ENCODE data around the gene ZNF136.

ZNF136 gene

DNA sequence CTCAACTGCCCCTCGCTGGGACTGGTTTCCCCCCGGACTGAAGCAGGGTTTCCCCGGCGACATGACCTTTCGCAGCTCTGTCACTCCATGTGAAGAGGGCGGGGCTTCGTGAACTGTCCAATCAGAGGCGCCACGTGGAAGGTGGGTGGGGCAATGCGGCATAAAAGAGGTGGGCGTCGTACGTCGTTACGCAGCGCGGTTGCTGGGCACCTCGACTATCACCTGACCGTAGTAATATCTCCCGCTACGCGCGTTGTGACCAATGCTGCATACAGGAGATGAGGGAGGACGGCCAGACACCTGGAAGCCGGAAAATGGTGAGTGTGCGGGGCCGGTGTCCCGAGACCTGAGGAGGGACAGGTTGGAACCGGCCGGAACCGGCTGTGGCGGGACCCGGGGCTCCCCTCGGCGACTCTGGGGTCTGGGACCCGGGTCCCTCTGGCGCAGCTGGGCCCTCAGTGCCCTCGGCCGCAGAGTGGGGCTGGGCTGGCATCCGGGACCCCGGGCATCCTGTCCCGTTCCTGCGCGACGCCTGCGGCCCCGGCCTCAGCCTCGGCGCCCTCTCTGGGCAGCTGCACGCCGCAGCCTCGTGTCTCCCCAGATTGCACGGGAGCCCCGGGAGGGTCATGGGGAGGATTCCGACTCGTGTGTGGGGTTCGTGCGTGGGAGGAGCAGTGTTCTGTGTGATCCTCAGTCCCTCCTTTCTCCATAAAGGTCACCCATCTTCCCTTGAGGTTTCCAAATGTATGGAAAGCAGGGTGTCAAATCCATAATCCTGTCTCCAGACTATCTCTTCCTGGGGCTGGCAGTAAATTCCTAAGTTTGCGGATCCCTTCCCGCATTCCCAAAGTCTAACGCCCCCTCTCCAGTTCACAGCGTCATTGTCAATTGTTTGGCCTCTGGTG lies 32.2 kb downstream of the ZNF136 start:
- DNase-seq, result peak; percentile 22

DNA sequence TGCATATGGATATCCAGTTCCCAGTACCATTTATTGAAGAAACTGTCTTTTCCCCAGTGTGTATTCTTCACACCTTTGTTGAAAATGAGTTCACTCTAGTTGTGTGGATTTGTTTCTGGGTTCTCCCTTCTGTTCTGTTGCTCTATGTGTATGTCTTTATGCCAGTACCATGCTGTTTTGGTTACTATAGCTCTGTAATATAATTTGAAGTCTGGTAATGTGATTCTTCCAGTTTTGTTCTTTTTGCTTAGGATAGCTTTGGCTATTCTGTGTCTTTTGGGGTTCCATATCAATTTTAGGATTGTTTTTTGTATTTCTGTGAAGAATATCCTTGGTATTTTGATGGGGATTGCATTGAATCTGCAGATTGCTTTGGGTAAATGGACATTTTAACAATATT lies 35.2 kb downstream of the ZNF136 start:
- no peak for DNase-seq

DNA sequence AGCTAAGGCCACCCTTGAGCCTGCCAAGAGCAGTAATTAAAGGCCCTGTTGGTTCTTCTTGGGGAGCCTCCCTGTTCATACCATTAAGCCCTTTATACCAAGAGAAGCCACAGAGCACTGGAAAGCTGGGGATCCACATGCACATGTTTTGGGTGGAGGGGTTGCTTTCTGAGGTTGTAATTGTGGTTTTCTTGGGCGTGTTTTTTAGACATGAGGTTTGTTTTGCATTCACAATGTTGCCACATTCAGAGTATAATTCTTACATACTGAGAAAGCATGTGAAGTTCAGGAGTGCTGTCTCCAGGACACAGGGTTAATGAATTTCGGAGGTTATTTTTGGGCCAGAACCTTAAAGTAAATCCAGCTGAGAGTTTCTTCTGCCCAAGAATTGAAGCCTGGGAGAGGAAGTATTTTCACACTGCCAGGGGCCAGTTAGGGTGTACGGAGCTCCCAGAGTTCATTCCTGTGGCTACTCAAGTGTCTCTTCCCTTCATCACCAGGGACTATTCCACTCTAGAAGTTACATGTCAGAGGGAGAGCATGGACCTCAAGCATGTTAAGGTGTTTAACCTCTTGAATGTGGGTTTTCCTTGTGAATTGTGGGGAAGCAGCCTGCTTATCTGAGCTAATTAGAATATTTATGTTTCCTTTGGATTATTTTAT lies 37.0 kb downstream of the ZNF136 start:
- DNase-seq, result no peak

DNA sequence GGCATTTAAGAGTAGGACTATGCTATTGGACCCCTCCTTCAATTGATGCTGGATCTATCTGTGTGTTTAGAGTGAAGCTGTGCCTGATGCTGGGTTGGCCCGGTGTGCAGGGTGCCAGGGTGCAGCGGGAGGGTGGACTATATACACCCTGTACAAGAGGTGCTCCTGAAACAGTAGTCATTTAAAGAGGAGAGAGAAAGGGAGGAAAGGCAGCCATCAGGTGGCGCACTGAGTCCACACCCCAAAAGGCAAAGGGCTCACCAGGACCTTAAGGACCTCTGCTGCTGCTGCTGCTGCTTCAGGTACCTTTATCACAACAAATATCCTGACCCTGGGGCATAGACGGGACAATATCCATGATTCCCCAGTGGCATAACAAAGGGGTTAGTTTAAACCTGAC lies 39.4 kb downstream of the ZNF136 start:
- DNase-seq, result peak; percentile 12

DNA sequence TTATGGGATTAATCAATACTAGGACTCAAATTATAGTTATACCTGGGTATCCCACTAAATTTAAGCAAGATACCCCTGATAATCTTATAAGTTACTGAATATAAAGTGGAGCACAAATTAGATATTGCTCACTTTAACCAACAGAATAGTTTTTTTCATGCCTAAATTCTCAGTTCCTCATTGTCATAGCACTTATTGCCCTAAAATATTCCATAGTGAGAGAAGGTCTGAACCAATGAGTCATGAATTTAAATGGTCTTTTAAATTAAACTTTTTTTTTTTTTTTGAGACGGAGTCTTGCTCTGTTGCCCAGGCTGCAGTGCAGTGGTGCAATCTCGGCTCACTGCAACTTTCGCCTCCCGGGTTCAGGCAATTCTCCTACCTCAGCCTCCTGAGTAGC lies 42.4 kb downstream of the ZNF136 start:
- no peak for DNase-seq

DNA sequence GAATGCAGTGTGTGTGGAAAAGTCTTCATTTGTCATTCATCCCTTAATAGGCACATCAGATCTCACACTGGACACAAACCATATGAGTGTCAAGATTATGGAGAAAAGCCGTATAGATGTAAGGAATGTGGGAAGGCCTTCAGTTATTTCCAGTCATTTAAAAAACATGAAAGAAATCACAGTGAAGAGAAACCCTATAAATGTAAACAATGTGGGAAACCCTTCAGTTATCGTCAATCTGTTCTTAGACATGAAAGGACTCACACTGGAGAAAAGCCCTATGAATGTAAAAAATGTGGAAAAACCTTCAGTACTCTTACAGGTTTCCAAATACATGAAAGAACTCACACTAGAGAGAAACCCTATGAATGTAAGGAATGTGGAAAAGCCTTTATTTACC lies 45.3 kb downstream of the ZNF136 start:
- DNase-seq, result no peak

DNA sequence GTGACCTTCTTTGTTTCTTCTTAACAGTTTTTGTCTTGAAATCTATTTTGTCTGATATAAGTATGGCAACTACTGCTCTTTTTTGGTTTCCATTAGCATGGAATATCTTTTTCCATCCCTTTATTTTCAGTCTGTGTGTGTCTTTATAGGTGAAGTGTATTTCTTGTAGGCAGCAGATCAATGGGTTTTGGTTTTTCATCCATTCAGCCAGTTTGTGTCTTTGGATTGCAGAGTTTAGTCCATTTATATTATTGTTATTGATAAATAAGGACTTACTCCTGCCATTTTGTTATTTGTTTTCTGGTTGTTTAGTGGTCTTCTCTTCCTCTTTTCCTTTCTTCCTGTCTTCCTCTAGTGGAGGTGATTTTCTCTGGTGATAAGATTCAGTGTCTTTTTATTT lies 54.4 kb downstream of the ZNF136 start:
- no peak for DNase-seq

DNA sequence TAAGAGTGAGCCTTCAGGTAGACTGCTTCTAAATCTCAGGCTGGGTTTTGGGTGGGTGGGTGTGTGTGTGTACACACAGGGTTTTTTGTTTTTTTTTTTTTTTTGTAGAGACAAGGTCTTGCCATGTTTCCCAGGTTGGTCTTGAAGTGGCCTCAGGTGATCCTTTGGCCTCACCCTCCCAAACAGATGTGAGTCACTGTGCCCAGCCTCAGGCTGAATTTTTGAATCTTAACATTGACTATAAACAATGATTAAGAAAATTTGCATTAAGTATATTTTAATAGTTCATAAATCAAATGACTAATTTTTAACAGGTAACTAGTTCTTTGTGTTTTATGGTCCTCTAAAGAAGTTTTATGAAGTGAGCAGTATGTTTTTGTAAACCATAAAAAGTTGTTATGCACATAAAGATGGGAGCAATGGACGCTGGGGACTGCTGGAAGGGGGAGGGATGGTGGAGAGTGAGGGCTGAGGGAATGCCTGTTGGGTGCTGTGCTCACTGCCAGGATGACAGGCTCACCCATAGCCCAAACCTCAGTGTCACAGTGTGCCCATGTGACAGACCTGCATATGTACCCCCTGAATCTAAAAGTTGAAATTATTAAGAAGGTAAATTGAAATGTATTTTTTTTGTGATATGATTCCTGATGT lies 60.2 kb downstream of the ZNF136 start:
- DNase-seq, result no peak

DNA sequence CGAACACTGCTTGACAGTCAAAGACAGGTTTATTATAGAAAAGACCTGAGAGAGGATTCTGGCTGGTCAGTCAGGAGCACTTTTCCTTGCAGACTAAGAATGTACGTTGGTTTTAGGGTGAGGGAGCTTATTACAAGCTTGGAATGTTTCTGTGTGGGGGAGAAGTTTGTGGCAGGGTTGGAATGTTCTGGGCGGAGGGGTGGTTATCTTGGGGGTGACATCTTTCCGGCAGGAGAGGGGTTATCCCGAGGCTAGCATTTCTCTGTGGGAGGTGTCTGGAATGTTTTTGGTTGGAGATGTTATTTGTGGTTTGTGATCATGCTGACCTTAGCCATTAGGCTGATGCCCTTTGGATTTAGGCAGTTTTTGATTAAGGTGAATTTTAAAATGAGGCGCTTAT lies 61.8 kb downstream of the ZNF136 start:
- DNase-seq, result no peak

DNA sequence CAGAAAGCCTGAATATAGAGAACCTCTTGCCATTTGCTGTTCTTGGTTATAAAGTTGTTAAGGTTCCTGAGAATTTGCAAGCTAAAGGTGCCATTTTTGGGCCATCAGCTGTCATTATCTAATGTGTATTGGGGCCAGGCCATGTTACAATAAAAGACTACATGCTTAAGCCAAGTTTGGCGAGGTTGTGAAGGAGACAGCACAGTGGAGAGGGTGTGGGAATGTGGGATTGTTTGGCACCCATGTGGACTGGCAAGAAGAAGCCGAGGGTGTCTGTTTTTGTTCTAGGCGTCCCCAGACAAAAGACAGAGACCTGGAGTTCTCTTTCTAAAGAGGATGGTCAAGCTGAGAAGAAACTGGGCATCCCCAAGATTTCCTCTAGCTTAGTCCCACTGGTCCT lies 67.1 kb downstream of the ZNF136 start:
- DNase-seq, result no peak

DNA sequence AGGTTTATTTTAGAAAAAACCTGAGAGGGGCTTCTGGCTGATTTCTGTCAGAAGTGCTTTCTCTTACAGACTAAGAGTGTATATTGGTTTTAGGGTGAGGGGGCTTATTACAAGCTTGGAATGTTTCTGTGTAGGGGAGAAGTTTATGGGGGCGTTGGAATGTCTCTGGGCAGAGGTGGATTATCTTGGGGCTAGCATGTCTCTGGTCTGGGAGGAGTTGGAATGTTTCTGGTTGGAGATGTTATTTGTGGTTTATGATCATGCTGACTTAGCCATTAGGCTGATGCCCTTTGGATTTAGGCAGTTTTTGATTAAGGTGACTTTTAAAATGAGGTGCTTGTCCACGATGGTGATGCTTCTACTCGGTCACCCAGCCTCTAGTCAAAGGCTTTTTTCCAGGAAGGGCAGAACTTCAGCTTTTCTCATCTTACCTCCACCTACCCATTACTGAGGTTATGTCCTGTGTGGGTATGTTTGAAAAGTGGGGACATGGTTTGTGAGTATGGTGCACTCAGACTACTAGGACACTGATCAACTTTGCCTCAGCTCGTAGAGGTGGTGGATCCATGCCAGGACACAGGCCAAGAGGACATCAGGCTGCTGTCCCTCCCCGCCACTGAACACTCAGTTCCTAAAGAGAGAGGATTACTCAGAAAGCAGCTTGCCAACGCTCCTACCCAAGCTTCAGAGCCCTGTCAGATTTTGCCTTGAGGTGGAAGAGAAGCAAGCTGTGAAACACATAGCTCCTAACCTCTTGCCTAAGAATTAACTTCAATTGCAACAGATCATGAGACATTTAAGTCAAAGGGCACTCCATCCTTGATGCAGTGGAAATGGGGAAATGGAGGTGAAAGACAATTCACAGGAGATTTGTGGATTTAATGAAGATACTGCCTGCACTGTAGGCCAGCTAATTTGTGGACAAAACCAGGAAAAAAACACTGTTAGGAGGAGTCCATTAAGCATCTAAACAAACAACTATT lies 68.1 kb downstream of the ZNF136 start:
- no peak for DNase-seq

DNA sequence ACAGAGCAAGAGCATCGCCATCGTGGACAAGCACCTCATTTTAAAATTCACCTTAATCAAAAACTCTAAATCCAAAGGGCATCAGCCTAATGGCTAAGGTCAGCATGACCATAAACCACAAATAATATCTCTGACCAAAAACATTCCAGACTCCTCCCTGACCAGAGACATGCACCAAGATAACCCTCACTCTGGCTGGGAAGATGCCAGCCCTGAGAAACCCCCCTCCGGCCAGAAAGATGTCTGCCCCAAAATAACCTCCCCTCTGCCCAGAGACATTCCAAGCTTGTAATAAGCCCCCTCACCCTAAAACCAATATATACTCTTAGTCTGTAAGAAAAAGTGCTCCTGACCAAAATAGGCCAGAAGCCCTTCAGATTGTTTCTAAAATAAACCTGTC lies 70.1 kb downstream of the ZNF136 start:
- DNase-seq, result no peak

DNA sequence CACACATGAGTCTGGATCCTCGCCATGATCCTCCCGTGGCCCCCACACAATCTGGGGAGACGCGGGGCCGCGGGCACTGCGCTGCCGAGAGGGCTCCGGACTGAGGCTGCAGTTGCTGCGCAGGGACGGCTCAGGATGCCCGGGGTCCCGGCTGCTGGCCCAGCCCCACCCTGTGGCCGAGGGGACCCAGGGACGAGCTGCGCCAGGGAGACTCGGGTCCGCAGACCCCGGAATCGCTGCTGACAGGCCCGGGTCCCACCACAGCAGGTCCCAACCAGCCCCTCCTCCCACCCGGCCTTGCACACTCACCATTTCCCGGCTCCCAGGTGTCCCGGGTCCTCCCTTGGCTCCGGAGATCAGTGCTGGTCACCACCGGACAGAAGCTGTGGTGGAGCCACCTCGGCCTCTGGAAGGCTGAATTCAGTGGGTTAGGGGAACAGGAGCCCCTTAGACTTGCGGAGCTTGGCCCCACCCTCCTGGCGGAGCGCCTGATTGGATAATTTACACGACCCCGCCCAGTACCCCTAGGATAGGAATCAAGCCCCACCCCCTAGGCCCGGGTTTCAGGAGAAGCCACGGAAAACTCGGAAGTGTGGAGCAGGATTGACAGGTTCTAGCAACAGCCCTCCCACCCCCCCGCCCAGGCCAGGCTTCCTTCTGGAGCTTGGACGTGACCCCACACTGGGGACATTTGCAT lies 74.4 kb downstream of the ZNF136 start:
- no peak for DNase-seq
